GM19238 (cell line): ENCODE measurements around the gene TTLL3.
"Not testable (repeated sequence)": the region's sequence is repeated elsewhere in the genome, so short reads cannot be mapped to it uniquely, and the experiment has no call there.

Source experiments
- DNase-seq: peaks from one replicate; pipeline ENCODE4 v3.0.0; 2011; ENCODE audit warnings: low spot score; ENCODE audit not compliant: insufficient read length

Gene TTLL3, protein sequence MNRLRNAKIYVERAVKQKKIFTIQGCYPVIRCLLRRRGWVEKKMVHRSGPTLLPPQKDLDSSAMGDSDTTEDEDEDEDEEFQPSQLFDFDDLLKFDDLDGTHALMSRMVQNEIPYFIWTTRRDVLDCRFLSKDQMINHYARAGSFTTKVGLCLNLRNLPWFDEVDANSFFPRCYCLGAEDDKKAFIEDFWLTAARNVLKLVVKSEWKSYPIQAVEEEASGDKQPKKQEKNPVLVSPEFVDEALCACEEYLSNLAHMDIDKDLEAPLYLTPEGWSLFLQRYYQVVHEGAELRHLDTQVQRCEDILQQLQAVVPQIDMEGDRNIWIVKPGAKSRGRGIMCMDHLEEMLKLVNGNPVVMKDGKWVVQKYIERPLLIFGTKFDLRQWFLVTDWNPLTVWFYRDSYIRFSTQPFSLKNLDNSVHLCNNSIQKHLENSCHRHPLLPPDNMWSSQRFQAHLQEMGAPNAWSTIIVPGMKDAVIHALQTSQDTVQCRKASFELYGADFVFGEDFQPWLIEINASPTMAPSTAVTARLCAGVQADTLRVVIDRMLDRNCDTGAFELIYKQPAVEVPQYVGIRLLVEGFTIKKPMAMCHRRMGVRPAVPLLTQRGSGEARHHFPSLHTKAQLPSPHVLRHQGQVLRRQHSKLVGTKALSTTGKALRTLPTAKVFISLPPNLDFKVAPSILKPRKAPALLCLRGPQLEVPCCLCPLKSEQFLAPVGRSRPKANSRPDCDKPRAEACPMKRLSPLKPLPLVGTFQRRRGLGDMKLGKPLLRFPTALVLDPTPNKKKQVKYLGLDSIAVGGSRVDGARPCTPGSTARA

DNA sequence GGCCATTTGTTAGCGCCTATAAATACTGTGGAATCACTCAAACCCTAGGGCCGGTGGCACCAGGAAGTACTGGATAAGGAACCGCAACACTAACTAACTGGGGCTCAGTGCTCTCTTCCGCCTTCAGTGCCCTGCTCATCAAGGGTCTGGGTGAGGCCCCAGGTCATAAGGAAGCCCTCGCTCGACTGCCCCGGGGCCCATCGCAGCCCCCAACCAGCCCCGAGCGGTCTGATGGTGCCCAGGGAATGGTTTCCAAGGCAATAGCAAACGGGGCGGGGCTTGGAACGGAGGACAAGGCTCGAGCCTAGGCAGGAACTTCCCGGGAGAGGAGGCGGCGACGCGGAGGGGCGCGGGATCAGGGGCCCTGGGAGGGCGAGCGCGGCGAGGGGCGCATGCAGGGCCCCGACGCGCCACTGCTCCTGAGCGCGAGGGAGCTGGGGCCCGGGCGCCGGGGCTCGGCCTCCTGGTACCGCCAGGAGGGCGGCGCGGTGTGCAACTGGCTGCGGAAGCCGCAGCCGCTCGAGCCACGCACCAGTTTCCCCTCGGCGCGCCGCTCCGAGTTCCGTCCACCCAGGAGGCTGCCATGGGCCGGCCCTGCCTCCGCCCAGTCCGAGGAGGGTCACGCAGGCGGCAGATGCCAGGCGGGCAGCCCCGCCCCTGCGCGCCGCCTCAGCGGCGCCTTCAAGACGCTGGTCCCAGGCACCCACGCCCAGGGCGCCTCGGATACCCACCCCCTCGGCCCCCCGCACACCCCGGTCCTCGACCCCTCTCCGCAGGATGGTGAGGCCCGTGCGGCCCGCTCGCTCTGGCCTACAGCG is at the start of gene TTLL3:
Gene TTLL3, plus strand, starts transcription at position 648 of the 818 bp plus-strand sequence. CDS start 400 bp downstream, outside the sequence.
- DNase-seq: peak; percentile 61

GRCh38 chr3:9760779-9761505 is 49.1 kb upstream of the TTLL3 start:
- DNase-seq: no peak

- DNase-seq: no peak
Observed at GRCh38 chr3:9761919-9762318, 48.1 kb upstream of the TTLL3 start.

DNA sequence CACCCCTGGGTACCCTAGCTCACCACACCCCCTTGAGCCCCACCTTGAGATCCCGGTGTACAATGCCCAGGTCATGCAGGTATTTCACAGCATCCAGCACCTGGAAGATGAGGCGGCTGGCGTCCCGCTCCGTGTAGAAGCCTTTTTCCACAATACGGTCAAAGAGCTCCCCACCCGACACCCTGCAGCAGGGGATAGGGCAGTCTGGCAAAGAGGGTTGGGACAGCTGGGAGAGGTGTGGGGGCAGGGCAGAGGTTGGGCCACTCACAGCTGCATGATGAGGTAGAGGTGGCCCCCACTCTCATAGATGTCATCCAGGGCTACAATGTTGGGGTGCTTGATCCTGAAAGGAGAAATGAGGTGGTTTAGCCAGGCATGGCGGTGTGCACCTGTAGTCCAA is 47.2 kb upstream of the TTLL3 start:
- DNase-seq: no peak

- DNase-seq: no peak
Observed at GRCh38 chr3:9765865-9766264, 44.2 kb upstream of the TTLL3 start.

- no peak for DNase-seq
Observed at GRCh38 chr3:9767418-9767817, 42.6 kb upstream of the TTLL3 start.

DNA sequence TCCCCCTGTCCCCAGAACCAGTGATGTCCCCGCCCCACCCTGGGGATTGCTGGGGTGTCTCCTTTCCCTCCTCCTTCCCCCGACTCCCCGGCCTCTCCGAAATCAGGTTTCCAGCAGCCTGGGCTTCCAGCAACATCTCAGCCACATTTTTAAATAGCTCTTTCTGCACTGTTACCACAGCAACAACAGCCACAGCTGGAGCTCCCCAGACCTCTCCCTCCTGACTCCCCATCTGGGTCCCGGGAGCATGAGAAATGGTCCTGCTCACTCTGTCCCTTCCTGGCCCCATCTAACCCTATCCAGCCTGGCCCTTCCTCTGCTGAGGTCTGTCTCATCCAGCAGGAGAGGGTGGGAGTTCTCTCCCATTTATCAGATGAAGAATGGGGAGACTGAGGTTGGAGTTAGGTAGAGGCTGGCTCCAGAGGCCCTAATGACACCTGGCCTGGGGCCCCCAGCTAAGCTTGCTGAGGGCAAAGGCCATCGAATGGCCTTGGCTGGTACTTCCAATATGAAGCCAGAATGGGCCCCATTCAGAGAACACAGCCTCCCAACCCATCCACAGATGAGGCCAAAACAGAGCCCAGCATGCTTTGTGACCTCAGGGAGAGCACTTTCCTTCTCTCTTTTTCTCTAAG is 41.8 kb upstream of the TTLL3 start:
- DNase-seq: no peak

DNA sequence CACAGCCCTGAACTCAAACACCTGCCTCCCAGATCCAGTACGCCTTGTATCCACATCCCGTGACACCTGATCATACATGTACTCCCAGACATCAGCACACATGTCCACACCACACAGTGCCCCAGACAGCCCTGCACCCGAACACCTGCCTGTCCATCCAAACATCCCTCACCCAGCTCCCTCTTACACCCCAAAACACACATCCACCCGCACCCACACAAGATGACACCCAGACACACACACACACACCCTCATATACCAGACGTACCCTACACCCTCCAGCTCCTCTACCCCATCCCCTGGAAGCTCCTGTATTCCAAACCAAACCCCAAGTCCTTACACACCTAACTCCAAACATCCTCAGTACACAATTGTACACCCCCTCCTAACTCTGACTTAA is 41.0 kb upstream of the TTLL3 start:
- no peak for DNase-seq

DNA sequence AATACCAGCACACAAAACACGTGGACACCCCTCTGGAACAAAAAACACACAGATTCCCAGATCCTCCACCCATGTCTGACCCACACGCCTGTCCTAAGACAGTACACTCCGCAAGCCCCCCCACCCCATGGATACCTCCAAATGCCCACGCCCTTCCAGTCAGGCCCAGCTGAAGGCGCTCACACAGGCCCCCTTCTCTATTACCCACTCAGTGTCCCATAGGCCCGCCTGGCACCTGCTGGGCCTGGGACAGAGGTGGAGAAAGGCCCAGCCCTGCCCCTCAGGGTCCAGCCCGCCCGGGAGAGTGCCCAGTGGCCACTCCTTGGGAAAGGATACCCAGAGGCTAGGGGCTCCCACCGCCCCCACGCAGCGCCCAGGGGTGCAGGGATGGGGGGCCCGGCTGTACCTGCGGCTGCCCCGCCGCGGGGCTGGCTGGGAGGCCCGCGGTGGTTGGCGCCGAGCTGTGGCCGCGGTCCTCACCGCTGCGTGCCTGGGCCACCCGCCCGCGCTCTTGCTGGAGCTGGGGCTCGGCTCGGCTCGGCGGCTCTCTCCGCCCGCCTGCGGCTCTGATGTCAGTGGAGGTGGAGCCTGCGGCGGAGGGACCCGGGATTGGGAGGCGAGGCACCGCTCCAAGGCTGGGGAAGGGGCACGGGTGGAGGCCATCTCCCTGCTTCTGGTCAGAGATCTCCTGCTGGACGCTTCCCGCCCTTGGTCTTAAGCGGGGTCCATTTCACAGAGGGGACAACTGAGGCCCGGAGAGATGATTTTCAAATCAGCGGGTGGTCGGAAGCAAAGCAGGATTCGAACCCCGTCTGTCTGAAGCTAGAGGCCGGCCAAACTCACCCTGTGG is 40.4 kb upstream of the TTLL3 start, which contains the start of gene CAMK1:
Gene CAMK1, minus strand, starts transcription at position 522 of the 850 bp plus-strand sequence. CDS start 2,198 bp downstream, outside the sequence.
- DNase-seq: peak; percentile 48

GRCh38 chr3:9770276-9770812 is 39.7 kb upstream of the TTLL3 start:
- DNase-seq: no peak

DNA sequence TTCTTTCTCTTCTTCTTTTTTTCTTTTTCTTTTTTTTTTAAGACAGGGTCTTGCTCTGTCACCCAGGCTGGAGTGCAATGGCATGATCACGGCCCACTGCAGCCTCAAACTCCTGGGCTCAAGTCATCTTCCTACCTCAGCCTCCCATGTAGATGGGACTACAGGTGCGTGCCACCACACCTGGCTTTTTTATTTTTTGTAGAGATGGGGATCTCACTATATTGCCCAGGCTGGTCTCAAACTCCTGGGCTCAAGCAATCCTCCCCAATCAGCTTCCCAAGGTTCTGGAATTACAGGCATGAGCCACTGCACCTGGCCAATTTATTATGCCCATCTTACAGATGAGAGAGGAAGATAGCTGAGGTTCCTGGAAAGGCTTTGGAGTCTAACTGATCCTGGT is 39.1 kb upstream of the TTLL3 start:
- not testable (repeated sequence) for DNase-seq

- DNase-seq: no peak
Observed at GRCh38 chr3:9776896-9777693, 33.0 kb upstream of the TTLL3 start.

- DNase-seq: no peak
Observed at GRCh38 chr3:9777694-9778021, 32.4 kb upstream of the TTLL3 start.

- DNase-seq: no peak
Observed at GRCh38 chr3:9778143-9779074, 31.7 kb upstream of the TTLL3 start.

DNA sequence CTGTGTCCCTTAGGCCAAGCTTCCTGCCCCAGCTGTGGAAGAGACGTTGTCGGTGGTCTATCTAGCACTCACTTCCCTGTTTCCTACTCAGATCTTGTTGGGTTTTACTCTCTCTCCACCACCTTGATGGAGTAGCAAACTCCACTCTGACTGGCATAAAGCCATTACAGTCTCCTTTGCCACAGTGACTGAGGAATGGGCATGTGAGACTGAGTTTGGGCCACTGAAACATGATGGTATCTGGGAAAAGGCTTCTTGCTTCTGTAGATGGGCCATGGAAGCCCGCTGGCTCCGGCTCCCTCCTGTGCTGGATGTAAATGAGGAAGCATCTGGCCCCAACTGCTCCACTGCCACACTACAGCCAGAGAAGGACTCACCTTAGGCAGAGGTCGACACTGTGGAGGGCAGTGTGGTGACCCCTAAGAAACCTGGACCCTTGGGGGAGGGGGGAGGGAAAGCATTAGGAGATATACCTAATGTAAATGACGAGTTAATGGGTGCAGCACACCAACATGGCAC is 30.9 kb upstream of the TTLL3 start:
- DNase-seq: no peak

DNA sequence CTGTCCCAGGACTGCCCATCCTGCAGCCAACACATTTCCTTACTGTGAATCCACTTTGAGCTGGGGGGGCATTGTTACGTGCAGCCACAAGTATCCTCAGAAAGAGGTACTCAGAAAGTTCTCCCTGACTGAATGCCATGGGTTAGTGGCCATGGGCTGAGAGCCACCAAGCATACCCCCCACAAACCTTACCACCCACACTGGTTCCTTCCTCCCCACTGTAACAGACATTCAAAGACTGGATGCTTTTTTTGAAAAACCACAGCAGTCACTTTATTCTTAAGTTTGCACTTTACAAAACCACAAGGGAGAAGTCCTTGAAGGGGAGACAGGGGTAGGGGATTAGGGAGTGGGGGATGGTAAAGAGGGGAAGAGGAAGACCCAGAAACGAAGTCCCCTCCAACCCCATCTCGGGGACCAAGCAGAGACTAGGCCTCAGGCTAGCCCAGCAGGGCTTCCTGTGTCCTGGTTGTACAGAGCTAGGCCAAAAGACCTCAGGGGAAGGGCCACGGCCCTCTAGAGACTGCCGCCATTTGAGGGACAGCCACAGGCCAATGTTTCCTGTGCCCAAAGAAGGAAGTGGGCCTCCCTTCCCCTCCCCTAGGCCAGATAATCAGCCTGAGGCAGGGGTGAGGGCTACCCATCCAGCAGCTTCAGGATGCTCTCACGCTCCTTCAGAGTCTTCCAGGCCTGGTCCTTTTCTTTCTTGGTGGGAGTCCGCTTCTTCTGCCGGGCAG is 30.2 kb upstream of the TTLL3 start:
- no peak for DNase-seq

DNA sequence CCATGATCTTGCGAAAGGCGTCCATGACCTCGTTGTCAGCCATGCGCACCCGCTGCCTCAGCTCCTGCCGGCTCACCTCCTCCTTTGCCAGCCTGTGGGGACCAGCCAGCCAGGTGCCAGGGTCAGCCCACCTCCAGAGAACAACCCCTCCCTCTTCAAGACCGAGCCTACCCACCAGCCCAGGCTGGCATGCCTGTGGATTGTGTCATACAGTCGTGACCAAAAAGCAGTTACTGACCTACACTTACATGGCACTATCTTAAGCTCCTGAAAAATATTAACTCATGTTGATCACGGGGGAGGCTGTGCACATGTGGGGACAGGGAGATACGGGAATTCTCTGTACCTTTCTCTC is 29.6 kb upstream of the TTLL3 start:
- DNase-seq: no peak
